ENCODE data around the gene LRRC2.
A peak's percentile ranks its signal among the peaks of the same experiment; 100 is the strongest.
"Not testable (repeated sequence)": the region's sequence is repeated elsewhere in the genome, so short reads cannot be mapped to it uniquely, and the experiment has no call there.

The LRRC2 gene

GRCh38 chr3:46551615-46552014, 14.5 kb downstream of the LRRC2 start:
- DNase-seq = no peak

GRCh38 chr3:46549989-46550388, 16.1 kb downstream of the LRRC2 start:
- no peak for DNase-seq

GRCh38 chr3:46549408-46549904, 16.6 kb downstream of the LRRC2 start:
- DNase-seq = no peak

GRCh38 chr3:46548611-46549010, 17.5 kb downstream of the LRRC2 start:
- DNase-seq = not testable (repeated sequence)

DNA sequence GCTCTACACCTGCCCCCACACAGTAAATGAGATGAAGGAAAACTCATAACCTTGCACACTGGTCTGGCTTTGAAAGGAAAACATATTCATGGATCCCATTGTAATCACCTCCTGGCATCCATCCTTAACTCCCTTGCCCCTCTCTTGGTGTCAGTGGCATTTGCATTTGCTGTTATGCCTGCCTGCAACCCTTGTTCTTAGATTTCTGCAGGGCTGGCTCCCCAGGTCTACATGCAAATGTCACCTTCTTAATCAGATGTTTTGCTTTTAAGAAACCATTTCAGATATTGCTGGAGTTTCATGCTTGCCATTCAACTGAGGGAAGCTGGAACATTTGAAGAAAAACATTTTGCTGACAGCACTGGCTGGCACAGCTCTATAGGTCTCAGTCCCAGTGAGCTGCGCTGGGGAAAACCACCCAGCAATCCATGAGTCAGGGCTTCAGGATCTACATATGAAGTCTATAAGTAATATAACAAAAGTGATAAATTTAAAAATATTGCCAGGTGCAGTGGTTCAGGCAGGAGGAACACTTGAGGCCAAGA, 19.1 kb downstream of the LRRC2 start:
- DNase-seq = no peak

DNA sequence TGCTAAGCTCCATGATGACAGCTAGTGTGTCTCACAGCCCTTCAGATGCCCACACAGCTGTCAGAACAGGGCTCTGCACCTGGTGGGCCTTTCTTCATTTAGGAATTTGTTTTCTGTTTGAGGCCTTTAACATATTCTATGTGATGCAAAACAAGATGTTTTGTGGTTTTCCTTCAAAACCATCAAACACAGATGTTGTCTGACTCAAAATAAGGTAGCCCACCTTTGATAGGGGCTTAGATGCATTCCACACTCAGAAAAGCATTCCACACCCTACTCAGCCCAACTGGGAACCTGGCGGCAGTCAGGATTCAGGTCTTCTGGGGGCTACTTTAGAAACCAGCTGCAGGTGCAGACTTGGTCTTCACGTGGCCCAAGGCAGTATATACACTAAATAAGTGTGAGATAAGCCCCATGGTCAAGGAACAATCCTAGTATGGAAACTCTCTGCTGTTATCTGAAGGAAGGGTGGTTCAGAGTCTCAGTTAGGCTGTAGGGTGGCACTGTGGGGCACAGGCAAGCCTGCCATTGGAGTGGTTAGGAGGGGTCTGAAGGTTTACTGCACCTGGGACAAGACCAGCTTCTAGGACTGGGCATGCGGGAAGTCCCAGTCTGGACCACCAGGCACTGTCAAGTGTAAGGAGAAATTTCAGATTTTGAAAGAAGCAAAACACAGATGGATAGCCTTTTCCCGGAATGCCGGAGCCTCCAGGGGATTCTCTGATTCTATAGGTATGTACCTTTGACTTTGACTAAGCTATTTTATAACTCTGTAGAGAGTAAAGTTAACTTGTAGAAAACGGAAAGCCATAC, 20.1 kb downstream of the LRRC2 start:
- no peak for DNase-seq

DNA sequence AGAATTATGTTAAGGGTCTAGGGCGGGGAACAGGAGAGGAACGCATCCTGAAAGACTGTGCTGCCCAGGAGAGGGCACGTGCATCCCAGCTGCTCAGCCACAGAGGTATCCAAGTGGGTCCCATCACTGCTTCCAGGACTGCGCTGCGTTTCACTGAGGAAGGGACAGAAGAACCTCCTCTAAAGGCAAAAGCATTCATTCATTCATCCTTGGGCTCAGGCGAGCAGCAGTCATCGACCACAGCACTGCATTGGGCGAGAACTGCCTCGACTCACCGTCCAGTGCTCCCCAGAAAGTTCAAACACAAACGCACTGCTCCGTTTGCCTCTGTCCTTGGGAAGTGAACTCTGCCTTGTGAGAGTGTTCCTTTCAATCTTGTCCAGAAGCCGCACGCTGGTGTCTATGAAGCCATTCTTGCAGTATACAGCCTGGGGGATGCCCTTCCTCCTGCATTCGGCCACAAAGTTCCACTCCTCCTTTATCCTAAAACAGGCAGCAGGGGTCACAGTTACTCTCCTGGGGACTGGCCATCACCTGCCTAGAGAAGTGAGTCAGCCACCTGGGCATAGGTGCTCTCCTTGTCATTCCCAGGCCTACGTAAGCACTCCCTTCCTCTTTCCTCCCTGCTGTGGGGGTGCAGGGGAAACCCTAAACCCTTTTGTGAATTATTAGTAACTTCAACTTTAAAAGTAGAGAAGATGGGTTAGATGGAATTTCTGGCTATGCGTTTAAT, 21.2 kb downstream of the LRRC2 start:
- no peak for DNase-seq

DNA sequence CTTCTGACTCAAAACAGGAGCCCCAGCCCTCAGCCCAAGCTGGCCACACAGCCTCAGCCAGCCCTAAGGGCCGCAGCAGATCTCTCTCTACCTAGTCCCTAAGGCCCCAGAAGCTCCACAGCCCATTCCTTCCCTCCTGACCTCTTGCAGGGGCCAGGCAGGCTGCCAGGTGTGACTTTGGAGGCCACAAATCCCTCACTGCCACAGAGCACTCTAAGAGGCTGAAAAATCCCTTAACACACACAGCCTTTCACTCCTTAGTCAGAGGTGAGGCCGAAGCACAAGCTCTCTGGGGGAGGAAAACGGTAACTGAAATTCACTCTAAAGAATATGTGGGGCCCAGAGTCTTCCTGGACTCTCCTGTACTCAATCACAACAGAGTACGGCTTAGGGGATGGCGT, 23.3 kb downstream of the LRRC2 start:
- DNase-seq = no peak

- no peak for DNase-seq
Observed at GRCh38 chr3:46542344-46542743, 23.8 kb downstream of the LRRC2 start.

DNA sequence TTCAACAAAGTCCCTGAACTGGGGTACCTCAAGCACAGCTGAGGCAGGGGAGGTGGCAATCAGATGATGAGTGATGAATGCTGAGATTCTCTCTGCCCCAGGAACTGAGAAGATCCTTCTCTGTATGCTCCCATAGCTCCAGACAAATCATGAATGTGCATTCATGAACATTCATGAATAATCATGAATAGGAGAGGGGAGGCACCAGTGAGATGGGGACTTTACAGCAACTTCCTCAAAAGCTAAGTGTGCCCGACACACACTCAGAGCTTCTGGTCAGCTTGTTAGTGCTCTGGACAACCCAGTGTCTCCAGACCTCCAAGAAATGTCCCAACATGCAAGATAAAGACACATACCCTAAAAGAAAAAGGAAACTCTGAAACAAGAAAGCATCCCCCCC, 24.3 kb downstream of the LRRC2 start:
- DNase-seq = no peak

GRCh38 chr3:46540550-46540949, 25.6 kb downstream of the LRRC2 start:
- no peak for DNase-seq

GRCh38 chr3:46539443-46540005, 26.6 kb downstream of the LRRC2 start:
- no peak for DNase-seq

DNA sequence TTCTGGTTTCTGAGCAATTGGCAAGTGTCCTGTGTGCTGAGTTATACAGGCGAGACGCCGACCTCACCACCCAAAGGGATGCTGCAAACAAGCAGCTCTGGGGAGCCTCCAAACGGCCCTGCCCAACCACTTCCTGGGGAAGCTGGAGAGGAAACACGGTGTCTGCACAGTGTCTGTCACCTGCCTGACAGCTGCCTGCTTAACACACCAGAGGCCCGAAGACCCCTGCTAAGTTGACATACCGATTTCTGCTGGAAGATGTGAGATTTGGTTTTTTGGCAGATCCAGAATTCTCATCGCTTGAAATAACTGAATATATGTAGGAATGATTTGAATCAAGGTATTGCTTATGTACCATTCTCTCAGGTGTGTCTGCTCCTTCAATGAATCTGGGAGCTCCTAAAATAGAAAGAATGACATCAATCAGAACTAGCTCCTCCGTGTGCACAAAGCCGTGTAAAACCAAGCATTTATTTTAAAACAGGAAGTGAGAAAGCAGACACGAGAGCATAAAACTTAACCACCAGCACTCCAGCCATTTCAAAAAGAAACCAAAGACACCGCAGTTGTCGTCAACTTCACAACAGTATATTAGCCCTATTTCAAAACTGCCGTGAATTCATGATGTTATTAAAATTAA, 27.2 kb downstream of the LRRC2 start:
- peak; percentile 23 for DNase-seq

GRCh38 chr3:46538425-46538802, 27.7 kb downstream of the LRRC2 start:
- DNase-seq = not testable (repeated sequence)

- DNase-seq = no peak
Observed at GRCh38 chr3:46537779-46538178, 28.3 kb downstream of the LRRC2 start.

GRCh38 chr3:46537316-46537715, 28.8 kb downstream of the LRRC2 start:
- no peak for DNase-seq

GRCh38 chr3:46536758-46537157, 29.3 kb downstream of the LRRC2 start:
- no peak for DNase-seq

- DNase-seq = no peak
Observed at GRCh38 chr3:46535746-46536145, 30.4 kb downstream of the LRRC2 start.

GRCh38 chr3:46533091-46533490, 33.0 kb downstream of the LRRC2 start:
- no peak for DNase-seq

- no peak for DNase-seq
Observed at GRCh38 chr3:46527239-46527638, 38.9 kb downstream of the LRRC2 start.

GRCh38 chr3:46524832-46525231, 41.3 kb downstream of the LRRC2 start:
- no peak for DNase-seq

DNA sequence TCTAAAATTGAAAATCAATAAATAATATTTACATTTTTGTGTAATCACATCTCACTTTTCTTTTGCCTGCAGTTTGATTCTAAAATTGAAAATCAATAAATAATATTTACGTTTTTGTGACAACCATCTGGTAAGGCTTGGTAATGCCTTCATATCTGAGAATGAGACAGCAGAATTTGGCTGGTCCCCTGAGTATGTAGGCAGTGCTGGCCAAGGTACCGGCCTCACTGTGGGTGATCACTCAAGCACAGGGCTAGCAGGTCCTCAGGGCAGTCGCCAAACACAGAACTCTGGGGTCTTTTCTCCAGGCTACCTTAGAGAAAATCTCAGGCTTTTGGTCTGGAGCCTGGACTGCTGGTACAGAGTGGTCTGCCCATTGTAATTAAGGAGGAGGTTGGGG, 42.1 kb downstream of the LRRC2 start:
- DNase-seq = no peak

GRCh38 chr3:46523556-46523955, 42.5 kb downstream of the LRRC2 start:
- DNase-seq = no peak

All from SIG-M5 (cell line).